ENCODE results near the gene PRKCZ.

Gene PRKCZ

GRCh38 chr1:2025491-2025981, 24.7 kb upstream of the PRKCZ start:
- no peak for DNase-seq

DNA sequence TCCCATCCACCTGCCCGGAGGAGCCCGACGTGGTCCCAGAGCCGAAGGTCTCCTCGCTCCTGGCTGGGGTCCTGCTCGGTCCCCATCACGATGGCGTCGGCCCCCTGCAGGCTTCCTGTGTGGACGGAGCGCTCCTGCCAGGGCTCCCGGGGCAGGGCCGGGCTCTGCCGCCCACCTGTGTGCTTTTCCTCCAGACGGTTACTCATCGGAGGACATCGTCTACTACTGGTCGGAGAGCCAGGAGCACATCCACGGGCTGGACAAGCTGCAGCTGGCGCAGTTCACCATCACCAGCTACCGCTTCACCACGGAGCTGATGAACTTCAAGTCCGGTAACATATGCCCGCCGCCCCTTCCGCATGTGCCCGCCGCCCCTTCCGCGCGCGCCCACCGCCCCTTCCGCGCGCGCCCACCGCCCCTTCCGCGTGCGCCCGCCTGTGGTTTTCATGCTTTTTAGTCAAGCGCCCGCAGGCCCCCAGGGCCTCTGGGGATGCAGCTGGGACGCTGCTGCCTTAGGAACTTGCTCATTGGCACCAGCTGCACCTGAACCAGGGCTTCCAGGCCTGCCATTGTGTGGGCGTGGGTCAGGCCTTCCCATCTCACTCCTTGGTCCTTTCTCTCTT, 22.1 kb upstream of the PRKCZ start:
- no peak for DNase-seq

GRCh38 chr1:2028870-2029560, 21.2 kb upstream of the PRKCZ start:
- DNase-seq = no peak

DNA sequence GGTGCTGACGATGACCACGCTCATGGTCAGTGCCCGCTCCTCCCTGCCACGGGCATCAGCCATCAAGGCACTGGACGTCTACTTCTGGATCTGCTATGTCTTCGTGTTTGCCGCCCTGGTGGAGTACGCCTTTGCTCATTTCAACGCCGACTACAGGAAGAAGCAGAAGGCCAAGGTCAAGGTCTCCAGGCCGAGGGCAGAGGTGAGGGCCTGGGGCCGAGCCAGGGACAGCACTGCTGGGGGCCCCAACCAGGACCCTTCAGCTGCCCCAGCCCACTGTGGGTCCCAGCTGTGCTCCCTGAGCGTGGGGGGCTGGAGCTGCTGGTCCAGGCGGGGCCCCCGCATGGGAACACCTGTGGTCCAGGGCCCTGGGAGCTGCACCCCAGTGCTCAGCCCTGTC, 20.6 kb upstream of the PRKCZ start:
- DNase-seq = no peak

GRCh38 chr1:2030076-2030871, 19.9 kb upstream of the PRKCZ start:
- no peak for DNase-seq

DNA sequence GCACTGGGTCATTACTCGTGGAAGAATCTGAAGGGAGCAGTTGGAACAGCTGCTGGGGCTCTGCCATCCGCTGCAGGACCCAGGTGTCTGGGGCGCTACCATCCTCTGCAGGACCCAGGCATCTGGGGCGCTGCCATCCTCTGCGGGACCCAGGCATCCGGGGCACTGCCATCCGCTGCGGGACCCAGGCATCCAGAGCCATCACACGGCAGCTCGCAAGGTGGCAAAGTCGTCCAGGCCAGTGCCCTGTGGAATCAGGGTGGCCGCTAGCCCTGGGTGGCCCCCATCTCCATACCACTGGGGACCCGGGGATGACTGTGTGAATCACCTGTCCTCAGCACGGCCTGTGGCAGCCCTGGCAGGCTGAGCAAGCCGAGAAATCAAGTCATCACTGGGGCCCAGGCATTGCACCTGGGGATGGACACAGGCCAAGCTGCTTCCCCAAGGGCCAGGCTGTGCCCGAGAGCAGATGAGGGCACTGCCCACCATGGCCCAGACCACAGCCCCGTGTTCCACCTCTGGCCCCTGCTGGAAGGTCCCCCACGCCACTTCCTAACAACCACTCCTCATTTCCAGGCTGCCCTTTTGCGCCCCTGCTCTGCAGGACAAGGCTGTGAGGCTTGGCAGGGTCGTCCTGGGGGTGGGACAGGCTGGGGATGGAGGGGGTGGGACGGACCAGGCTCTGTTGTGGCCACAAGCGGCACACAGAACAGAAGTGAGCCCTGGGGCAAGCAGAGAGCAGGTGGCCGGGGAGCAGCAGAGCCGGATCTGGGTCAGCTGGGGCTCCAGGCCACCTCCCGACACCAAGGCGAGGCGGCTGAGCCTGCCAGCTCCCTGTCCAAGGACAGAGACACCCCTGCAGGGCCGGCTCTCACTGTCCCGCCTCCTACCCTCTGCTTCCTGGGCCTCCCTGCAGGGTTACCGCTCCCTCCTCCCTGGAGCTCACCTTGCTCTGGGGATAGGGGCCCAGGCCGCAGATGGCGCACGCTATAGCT, 18.4 kb upstream of the PRKCZ start:
- no peak for DNase-seq

- no peak for DNase-seq
These were observed 17.5 kb upstream of the PRKCZ start for GRCh38 chr1:2032737-2033136.

- DNase-seq = no peak
These were observed 17.0 kb upstream of the PRKCZ start for GRCh38 chr1:2033165-2033564.

DNA sequence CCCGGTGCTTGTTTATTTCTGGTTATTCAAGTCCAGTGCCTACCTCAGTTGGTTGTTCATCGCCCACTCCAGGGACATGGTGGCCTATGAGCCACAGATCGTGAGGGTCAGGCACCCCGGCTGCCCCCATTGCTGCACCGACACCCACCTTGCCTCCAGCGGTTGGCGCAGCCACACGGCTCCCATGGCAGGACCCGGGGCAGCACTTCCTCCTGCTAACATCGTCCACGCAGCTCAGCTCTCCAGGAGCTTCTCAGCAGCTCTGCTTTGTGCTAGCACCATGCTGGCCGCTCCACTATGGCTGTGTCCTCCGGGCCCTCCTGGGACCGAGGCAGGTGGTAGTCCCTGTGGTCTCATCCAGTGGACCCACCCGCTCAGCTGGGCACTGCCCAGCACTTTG, 13.9 kb upstream of the PRKCZ start:
- no peak for DNase-seq

- DNase-seq = no peak
These were observed 12.8 kb upstream of the PRKCZ start for GRCh38 chr1:2037314-2037979.

GRCh38 chr1:2038229-2038628, 12.0 kb upstream of the PRKCZ start:
- DNase-seq = no peak

- DNase-seq = no peak
These were observed 11.0 kb upstream of the PRKCZ start for GRCh38 chr1:2039251-2039650.

DNA sequence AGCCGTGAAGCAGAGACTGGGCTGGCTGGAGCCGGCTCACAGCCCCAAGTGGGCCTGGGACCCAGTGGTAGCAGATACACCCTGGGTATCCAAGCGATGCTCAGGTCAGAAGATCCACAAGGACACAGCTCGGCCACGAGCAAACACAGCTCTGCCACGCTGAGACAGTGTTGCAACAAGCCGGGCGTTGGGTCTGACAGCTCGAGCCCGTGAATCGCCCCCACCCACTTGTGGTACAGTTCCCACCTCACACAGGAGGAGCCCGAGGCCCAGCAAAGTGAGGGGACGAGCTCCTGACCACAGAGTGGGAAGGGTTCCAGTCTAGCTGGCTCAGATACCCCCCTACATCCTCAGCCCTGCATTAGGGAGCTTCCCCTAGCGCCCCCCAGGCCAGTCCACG, 8.9 kb upstream of the PRKCZ start:
- DNase-seq = no peak

GRCh38 chr1:2041887-2042286, 8.3 kb upstream of the PRKCZ start:
- DNase-seq = no peak

DNA sequence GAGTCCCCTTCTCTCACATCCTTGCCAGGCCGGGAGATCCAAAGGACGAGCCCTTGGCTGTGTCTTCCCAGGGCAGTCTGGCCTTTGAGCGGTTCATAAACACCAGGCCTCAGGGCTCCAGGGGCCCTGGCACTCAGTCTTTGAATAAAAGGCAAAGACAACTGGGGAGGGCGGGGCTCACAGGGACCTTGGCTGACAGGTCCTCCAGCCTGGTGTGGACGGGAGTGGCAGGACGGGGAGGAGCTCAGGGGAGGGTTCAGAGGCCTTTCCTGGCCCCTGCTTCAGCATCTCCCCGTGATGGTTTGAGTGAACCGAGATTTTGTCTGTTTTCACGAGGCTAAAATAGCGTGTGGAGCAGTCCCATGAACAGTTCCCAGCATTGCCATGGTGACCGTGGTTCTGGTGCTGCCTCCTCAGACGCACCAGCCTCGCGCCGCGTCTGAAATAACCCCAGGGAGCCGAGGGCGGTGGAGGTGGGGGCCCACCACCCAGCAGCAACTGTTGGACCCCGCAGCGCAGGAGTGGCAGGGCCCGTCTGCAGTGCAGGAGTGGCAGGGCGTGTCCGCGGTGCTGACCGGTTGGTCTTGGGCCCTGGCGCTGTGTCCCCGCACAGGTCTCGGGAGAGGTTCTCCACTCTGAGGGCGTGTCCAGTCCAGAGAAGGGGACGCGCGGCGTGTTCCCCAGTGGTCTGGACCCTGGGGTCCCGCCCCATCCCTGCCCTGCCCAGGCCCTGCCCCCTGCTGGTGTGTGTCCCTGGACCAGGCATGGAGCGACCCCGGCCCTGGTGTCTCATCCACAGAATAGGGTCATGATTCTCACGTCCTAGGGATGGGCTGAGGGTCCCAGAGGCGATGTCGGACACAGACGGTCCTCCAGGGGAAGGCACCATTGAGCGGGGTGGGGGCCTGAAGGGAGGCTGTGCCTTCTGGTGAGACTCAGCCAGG, 7.1 kb upstream of the PRKCZ start:
- no peak for DNase-seq

DNA sequence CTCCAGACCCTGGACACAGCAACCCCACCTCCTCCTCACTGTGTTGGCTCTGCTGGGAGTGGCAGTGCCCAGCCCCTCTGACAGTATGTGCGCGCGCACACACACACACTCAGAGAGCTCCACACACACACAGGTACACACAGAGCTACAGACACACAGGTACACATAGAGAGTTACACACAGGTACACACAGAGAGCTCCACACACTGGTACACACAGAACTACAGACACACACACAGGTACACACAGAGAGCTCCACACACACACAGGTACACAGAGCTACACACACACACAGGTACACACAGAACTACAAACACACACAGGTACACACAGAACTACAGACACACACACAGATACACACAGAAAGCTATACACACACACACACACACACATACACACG, 6.3 kb upstream of the PRKCZ start:
- no peak for DNase-seq

GRCh38 chr1:2044510-2045319, 5.5 kb upstream of the PRKCZ start:
- DNase-seq = peak; percentile 75 to 85

DNA sequence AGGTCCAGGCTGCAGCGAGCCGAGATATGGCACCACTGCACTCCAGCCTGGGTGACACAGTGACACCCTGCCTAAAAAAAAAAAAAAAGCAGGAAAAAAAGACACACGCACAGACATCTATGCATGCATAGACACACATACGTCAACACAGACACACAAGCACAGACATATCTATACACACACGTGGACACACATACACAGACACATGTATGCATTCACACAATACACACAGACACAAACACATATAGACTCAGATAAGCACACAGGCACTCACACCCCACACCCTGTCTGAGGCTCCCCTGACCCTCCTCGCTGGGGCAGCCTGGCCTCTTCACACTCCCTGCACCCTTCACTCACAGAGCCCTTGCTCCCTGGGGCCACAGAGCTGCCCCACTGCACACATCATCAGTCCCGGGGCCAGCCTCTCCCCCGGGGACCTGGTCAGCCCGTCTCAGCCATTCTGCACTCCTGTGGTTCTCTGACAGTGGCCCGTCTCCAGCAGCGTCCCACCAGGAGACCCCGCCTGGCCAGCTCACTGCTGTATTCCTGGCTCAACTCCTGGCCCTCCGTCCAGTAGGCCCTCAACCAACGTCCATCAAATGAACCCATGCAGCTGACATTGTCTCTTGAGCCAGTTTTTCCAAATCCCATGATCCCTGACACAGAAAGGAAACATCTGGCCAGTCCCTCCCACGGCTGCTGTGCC, 4.6 kb upstream of the PRKCZ start:
- DNase-seq = no peak

DNA sequence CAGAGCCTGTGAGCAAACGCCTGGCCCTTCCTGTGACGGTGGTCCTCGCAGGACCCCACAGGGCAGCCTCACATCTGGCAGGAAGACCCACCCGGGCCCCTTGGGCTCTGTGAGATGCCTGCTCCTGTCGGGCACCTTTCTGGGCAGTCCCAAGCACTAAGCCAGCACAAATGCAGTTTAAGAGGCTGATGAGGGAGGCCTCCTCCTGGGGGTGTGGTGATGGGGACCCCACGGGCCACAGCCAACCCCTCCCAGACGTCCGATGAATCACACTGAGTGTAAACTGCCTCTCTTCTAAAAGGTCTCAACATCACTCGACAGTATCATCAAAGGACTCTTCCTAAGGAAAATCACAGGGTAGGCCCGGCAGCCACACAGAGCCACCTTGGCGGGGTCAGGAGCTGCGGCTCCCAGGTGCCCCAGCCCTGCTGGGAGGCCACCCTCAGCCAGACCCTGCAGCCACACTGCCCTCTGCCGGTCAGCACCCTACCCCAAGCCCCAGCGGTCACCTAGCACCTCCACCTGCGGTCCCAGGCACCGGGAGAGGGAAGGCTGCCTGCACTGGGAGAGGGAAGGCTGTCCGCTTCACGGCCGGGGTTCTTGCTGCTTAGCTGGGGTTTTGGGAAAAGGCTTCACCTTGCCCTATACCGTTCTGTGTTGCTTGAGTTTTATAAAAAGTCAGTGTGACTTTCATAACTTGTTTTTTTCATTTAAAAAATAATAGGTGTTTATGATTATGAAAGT, 3.9 kb upstream of the PRKCZ start:
- peak; percentile 15 to 39 for DNase-seq
